GM18858 (cell line): ENCODE measurements around the gene CNOT3.
"Not testable (repeated sequence)": the region's sequence is repeated elsewhere in the genome, so short reads cannot be mapped to it uniquely, and the experiment has no call there.

Source experiments
- ATAC-seq: cut with Tn5 transposase; IDR thresholded peaks from one replicate; pipeline ENCODE4 v1.9.1; 2021; ENCODE audit not compliant: unreplicated experiment

Gene CNOT3

DNA sequence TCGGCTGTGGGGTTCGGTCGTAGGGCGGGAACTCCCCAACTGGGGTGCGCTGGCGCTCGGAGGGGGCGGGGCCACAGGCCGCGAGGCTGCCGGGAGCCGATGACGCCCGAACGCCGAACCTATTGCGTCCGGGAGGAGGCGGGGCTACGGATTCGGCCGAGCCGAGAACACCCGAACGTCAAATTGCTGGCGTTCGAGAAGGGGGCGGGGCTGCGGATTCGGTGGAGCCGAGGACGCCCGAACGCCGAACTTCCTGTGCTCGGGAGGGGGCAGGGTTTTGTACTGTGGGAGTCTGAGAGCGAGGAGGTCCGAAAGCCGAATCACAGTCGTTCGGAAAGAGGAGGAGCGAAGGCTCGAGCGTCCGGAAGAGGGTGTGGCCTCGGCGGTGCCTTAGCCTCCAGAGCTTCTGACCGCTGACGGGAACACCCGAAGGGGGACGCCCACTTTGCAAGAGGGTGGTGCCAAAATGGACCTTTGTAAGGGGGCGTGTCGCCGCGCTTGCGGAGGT is 53.0 kb downstream of the CNOT3 start:
- ATAC-seq, result peak; percentile 34

DNA sequence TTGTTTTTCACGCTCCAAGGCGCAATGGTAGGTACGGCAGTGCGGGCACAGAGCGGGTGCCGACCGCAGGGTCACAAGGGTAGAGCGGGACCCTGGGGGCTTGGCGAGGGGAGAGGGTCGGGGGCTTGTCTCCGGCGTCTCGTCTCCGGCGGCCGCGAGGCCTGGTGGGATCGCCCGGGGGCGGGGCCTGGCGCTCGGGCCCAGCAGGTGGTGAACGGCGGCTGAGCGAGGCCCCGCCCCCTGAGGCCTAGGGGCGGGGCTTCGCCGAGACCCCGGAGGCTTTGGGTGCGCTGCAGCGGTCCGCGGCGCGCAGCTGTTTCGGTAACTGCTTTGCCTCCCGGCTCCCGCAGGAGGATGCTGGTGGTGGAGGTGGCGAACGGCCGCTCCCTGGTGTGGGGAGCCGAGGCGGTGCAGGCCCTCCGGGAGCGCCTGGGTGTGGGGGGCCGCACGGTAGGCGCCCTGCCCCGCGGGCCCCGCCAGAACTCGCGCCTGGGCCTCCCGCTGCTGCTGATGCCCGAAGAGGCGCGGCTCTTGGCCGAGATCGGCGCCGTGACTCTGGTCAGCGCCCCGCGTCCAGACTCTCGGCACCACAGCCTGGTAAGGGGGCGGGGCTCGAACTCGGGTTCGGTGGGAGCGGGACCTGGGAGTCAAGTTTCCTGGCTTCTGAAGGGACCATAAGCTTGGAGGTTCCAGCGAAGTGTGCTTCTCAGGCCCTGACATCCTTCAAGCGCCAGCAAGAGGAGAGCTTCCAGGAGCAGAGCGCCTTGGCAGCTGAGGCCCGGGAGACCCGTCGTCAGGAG is 53.6 kb downstream of the CNOT3 start, which contains the start of gene TSEN34:
Gene TSEN34 (plus strand): TSS at position 298 of the 800 bp plus-strand sequence. CDS start 57 bp downstream, at position 355.
- ATAC-seq, result peak; percentile 15

DNA sequence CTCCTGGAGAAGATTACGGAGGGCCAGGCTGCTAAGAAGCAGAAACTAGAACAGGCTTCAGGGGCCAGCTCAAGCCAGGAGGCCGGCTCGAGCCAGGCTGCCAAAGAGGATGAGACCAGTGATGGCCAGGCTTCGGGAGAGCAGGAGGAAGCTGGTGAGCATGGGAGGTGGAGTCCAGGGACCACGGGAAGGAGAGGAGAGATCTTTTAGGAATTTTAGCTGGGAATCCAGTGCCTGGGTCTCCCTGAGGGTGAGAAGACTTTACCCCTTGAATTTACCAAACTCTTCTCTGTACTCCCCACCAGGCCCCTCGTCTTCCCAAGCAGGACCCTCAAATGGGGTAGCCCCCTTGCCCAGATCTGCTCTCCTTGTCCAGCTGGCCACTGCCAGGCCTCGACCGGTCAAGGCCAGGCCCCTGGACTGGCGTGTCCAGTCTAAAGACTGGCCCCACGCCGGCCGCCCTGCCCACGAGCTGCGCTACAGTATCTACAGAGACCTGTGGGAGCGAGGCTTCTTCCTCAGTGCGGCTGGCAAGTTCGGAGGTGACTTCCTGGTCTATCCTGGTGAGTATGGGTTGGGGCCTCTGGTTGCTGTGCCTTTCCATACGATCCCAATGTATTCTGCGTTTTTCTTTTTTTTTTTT is 54.4 kb downstream of the CNOT3 start:
- no peak for ATAC-seq

DNA sequence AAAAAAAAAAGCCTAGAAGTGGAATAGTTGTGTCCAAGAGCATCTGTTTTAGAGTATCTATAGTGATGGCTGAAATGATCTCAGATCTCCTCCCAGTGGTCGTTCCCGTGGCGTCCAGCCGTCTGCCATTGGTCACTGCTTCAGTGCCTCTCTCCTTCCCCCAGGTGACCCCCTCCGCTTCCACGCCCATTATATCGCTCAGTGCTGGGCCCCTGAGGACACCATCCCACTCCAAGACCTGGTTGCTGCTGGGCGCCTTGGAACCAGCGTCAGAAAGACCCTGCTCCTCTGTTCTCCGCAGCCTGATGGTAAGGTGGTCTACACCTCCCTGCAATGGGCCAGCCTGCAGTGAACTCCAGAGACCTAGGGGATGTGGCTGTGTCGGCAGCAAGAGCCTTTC is 55.4 kb downstream of the CNOT3 start:
- ATAC-seq, result no peak

DNA sequence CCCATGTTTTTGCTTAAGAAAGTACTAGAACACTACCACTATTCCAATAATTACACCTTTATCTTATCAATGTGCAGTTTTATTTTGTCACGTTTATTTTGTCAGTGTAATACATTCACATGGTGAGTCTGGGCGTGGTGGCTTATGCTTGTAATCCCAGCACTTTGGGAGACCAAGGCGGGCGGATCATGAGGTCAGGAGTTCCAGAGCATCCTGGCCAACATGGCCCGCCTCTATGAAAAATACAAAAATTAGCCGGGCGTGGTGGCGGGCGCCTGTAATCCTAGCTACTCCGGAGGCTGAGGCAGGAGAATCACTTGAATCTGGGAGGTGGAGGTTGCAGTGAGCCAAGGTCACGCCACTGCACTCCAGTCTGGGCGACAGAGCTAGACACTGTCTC is 56.9 kb downstream of the CNOT3 start:
- ATAC-seq, result not testable (repeated sequence)

DNA sequence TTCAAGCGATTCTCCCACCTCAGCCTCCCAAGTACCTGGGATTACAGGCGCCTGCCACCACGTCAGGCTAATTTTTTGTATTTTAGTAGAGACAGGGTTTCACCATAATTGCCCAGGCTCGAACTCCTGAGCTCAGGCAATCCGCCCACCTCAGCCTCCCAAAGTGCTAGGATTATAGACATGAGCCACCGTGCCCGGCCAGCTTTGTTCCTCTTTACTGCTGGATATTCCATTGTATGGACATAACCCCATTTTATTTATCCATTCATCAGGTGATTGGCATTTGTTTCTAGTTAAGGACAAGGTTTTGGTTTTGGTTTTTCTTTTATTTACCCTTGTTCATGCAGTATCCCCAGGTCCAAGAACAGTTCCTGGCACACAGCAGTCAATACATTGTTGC is 59.0 kb downstream of the CNOT3 start:
- no peak for ATAC-seq

DNA sequence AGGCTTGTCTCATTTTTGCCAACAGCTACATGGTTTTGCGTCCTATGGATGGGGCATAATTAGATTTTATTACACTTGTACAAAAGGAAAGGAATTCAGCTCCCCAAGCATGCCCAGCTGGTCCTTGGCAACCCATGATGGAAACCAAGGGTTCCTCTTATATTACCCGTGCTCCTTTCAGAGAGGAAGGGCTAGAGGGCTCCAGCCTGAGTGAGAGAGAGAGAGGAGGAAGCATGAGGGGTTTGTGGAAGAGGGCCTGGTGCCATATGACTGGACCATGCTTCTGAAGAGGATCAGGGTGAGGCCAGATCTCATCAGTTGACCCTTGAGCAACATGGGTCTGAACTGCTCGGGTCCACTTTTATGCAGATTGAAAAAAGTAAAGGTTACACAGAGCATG is 59.6 kb downstream of the CNOT3 start:
- ATAC-seq, result no peak

DNA sequence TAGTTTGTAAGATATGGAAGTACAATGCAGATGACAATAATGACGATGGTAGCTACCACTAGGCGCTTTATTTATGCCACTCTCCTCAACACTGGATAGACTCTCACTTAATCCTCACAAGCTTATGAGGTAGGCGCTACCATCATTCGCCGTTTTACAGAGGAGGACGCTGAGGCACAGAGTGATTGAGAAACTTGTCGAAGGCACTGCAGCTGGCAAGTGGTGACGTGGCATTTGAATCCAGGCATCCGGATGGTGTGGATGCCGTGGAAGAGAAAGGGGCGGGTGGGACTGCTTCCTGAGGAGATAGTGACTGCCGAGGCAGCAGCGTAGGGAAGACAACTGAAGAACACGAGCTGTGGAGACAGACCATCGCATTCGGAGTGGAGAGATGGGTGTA is 61.8 kb downstream of the CNOT3 start:
- no peak for ATAC-seq

DNA sequence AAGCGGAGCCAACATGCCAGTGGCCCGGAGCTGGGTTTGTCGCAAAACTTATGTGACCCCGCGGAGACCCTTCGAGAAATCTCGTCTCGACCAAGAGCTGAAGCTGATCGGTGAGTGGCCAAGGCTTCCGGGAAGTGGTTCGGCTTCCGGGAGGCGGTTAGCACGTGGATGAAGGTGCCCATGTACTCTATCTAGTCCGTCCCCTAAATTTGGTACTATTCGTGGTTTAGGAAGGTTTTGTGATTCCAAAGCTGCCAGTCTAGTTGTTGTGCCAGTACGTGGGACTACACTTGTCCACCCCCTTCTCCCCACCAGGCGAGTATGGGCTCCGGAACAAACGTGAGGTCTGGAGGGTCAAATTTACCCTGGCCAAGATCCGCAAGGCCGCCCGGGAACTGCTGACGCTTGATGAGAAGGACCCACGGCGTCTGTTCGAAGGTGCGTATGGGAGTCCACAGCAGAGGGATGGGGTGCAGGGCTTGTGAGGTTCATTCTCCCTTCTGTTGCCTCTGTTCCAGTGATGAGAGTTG is 63.7 kb downstream of the CNOT3 start:
- ATAC-seq, result no peak

DNA sequence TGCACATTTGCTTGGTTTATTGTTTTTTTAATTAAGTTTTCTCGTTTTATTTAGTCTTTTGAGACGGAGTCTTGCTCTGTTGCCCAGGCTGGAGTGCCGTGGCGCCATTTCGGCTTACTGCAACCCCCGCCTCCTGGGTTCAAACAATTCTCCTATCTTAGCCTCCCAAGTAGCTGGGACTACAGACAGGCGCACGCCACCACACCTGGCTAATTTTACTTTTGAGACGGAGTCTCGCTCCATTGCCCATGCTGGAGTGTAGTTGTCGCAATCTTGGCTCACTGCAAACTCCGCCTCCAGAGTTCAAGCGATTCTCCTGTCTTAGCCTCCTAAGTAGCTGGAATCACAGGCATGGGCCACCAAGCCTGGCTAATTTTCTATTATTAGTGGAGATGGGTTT is 64.4 kb downstream of the CNOT3 start:
- ATAC-seq, result no peak

DNA sequence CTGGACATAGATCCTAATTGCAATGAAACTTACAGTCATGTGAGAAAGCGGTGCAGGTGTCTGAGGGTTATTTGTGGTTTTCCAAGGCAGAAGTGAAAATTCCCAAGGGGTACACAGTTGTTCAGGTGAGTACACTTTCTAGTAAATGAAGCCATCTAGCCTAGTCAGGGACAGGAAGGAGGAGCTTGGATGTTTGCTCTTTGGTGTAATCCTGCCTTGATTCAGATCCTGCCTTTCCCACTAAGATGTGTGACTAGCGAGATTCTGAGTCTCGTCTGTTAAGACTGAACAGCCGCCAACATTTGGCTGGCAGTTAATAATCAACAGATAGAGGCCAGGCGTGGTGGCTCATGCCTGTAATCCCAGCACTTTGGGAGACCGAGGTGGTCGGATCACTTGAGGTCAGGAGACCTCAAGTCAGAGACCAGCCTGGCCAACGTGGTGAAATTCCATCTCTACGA is 65.6 kb downstream of the CNOT3 start:
- no peak for ATAC-seq

DNA sequence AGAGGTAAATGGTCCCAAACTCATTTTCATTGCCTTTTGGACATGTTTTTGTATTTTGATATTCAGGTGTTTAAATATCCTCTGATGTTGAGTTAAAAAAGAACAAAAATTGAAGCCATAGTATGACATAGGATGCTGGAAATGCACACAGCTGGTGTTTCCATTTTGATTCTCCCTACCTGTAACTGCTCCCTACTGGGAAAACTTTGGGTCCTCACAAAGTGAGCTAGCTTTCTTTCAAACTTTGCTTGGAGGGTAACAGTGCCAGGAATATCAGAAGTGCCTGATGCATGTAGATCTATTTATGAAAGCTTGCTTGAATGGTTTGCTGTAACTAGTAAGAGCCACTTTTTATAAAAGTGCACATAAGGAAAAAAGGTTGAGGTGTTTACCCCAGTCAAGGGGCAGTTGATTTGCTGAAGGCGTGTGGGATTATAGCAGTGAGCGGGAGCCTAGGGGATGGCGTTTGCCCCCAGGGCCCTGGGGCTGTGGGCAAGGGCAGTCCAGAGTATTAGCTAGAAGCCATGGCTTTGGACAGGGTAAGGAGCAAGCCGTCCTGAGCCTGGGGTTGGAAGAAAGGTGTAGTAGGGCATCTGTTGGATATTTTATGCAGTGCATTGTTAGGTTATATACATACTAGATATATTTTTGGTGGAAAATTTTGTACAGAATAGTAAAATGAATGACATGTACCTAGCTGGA is 67.4 kb downstream of the CNOT3 start:
- no peak for ATAC-seq
